Tibial artery (tissue), 4 donors: ENCODE results near the gene PRMT7.

Source experiments
- DNase-seq, 2 donors: peaks; one replicate each; pipeline ENCODE4 v3.0.0-alpha.2; 2019
- H3K27ac ChIP-seq, 2 donors: fragments of 200-600 bp; sonication (generic) in 1 of 2; 1 replicate in 1 of 2; 2 replicates in 1 of 2; pipeline ENCODE4 v1.5.1; 2018 to 2019; ENCODE audit warnings: mild to moderate bottlenecking in 1 of 2
- H3K27me3 ChIP-seq, 2 donors: fragments of 200-600 bp; sonication (generic) in 1 of 2; one replicate each; pipeline versions ENCODE4 v1.5.1 to v1.6.0; 2016 to 2019
- H3K36me3 ChIP-seq, 3 donors: fragments of 200-600 bp; sonication (generic) in 2 of 3; one replicate each; pipeline ENCODE4 v1.5.1; 2016 to 2019; ENCODE audit warnings: mild to moderate bottlenecking in 2 of 3
- H3K4me1 ChIP-seq, 4 donors: fragments of 200-600 bp; sonication (generic) in 2 of 4; 1 replicate in 3 of 4; 2 replicates in 1 of 4; pipeline ENCODE4 v1.5.1; 2016 to 2019
- H3K4me3 ChIP-seq, 2 donors: fragments of 200-600 bp; sonication (generic) in 1 of 2; 1 replicate in 1 of 2; 2 replicates in 1 of 2; pipeline ENCODE4 v1.5.1; 2018 to 2019; ENCODE audit warnings: mild to moderate bottlenecking in 2 of 2
- H3K9me3 ChIP-seq, 3 donors: fragments of 200-600 bp; sonication (generic) in 1 of 3; one replicate each; pipeline ENCODE4 v1.5.1; 2016 to 2019
- intact Hi-C: fragments of 100-400 bp; cut with DNase I; formaldehyde crosslinking; loops from one replicate; pipeline ENCODE4 v1.15.0; 2023; ENCODE audit warnings: low total_unique reads
- TF ChIP-seq, protein P1 (sequence below), 2 experiments: fragments of 200-600 bp in 1 of 2; fragments of 450-650 bp in 1 of 2; IDR thresholded peaks; one replicate each; pipeline ENCODE4 v1.5.1; 2017 to 2019; ENCODE audit warnings: antibody characterized with exemption in 2 of 2, mild to moderate bottlenecking in 1 of 2, moderate library complexity in 1 of 2

Gene PRMT7

DNA sequence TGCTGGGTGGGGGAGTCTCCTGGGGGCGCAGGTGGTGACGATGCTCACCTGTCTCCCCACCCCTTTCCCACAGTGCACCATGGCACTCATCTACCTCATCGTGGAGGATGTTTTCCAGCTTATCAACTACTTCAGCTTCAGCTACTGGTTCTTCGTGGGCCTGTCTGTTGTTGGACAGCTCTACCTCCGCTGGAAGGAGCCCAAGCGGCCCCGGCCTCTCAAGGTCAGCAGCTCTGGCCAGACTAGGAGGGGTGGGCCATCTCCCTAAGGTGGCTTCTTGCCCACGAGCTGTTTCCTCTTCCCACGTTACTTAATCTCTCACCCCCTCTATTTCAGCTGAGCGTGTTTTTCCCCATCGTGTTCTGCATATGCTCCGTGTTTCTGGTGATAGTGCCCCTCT is 14.5 kb upstream of the PRMT7 start:
- peaks cover 74 to 93% (median 78%) of the 10 kb centered on the region in 3 donors for H3K36me3 ChIP-seq
- H3K27ac ChIP-seq, result no peak overlapping the region
- H3K9me3 ChIP-seq, result no peaks in the 10 kb centered on the region
- DNase-seq, result no peak
- intact Hi-C loops, result no loop called here
- TF ChIP-seq, protein P1, sequence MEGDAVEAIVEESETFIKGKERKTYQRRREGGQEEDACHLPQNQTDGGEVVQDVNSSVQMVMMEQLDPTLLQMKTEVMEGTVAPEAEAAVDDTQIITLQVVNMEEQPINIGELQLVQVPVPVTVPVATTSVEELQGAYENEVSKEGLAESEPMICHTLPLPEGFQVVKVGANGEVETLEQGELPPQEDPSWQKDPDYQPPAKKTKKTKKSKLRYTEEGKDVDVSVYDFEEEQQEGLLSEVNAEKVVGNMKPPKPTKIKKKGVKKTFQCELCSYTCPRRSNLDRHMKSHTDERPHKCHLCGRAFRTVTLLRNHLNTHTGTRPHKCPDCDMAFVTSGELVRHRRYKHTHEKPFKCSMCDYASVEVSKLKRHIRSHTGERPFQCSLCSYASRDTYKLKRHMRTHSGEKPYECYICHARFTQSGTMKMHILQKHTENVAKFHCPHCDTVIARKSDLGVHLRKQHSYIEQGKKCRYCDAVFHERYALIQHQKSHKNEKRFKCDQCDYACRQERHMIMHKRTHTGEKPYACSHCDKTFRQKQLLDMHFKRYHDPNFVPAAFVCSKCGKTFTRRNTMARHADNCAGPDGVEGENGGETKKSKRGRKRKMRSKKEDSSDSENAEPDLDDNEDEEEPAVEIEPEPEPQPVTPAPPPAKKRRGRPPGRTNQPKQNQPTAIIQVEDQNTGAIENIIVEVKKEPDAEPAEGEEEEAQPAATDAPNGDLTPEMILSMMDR (IDR thresholded peaks at IDR 0.05), result no peak
- H3K4me1 ChIP-seq, result peaks cover 0 to 13% (median 4%) of the 10 kb centered on the region in 4 donors
- no peaks in the 10 kb centered on the region for H3K27me3 ChIP-seq
- no peak overlapping the region for H3K4me3 ChIP-seq

DNA sequence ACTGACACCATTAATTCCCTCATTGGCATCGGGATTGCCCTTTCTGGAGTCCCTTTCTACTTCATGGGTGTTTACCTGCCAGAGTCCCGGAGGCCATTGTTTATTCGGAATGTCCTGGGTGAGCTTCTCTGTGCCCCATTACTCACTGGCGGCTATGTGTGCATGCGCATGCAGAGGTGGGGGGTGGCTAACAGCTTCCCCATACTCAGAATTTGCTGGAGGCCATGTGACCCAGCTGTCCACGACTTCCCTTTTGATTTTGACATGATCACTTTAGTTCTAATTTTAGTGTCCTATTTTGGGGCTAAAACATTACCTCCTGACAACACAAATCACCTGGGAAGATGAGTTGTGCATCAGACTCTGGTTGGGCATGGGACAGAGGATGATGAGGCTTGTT is 14.1 kb upstream of the PRMT7 start:
- intact Hi-C loops, result no loop called here
- Histone ChIP-seq H3K36me3 (peaks cover 77 to 93% (median 78%) of the 10 kb centered on the region in 3 donors), H3K4me3 (no peak overlapping the region), H3K27ac (no peak overlapping the region), H3K4me1 (peaks cover 0 to 13% (median 4%) of the 10 kb centered on the region in 4 donors), H3K9me3 (no peaks in the 10 kb centered on the region), H3K27me3 (no peaks in the 10 kb centered on the region)
- DNase-seq, result no peak
- TF ChIP-seq, protein P1 (IDR thresholded peaks at IDR 0.05), result no peak

DNA sequence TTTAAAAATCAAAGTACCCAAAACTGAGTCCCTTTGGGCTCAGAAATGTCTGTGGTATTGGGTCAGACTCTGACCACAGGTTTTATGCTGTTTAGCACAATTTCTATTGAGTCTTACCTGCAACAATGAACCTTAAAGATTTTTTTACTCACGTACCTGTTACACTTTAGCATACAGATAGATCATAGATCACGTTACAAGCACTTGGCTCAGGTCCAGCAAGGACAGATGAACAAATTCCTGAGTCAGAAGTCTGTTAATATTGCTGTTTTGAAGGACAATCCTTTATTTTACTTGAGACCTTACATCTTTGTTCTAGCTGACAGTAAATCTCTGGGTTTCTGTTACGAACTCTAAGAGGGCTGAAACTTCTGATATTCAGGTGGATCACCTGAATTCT is 12.9 kb upstream of the PRMT7 start:
- no peaks in the 10 kb centered on the region for H3K27me3 ChIP-seq
- DNase-seq, result no peak
- TF ChIP-seq, protein P1 (IDR thresholded peaks at IDR 0.05), result no peak
- no peak overlapping the region for H3K4me3 ChIP-seq
- no peaks in the 10 kb centered on the region for H3K9me3 ChIP-seq
- intact Hi-C loops, result no loop called here
- H3K4me1 ChIP-seq, result peaks cover 0 to 13% (median 4%) of the 10 kb centered on the region in 4 donors
- peak overlapping the region; percentile 20 to 39 for H3K27ac ChIP-seq
- H3K36me3 ChIP-seq, result peaks cover 80 to 93% (median 84%) of the 10 kb centered on the region in 3 donors

DNA sequence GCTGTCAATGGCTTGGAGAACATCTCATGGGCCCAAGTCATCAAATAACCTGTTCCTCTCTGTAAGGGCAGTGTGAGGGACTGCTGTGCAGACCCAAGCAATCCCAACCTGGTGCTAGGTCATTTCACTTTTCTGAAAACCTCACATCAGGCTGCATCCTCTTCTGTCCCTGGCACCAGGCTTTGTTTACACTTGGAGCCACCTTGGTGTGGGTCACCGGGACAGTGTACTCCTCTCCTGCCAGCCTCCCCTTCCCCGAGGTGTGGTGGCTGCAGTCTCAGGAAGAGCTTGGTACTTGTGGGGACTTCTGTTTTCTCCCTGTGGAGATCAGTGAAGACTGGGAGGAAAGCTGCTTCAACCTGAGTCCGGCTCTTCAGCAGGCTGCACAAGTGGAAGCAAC is 12.5 kb upstream of the PRMT7 start:
- TF ChIP-seq, protein P1 (IDR thresholded peaks at IDR 0.05), result no peak
- H3K27ac ChIP-seq, result peak overlapping the region; percentile 20 to 39
- no peaks in the 10 kb centered on the region for H3K9me3 ChIP-seq
- intact Hi-C loops, result no loop called here
- DNase-seq, result no peak
- H3K36me3 ChIP-seq, result peaks cover 84 to 93% (median 88%) of the 10 kb centered on the region in 3 donors
- peaks cover 0 to 13% (median 4%) of the 10 kb centered on the region in 4 donors for H3K4me1 ChIP-seq
- no peaks in the 10 kb centered on the region for H3K27me3 ChIP-seq
- H3K4me3 ChIP-seq, result no peak overlapping the region

DNA sequence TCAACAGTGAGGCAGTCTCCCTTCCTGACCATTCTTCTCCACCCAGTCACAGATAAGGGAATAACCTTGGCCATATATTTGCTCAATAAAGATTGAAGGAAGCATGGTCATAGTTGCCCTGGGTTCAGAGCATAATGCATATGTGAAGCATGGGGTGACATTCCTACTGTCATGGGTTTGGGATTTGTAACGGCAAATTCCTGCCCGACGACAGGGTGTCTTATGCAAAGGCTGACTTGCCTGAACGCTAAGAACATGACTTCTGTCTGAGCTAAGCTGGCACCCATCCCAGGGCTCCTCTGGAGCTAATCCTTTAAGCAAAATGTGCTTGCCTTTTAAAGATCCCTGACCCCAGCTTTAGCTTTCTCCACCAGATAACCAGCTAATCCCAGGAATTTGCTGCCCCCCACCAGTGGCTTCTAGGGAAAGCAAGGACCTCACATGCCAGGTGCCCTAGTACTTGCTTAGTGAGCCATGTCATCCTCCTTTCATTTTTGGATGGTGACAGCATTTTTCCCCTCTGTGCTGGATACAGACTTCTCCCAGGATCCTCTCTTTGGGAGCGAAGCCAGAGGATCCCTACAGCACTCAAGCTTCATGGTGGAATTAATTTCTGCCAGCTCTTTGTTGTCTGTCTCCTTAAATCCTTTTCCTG is 11.8 kb upstream of the PRMT7 start:
- H3K36me3 ChIP-seq, result peaks cover 81 to 93% (median 92%) of the 10 kb centered on the region in 3 donors
- DNase-seq, result peak; percentile 58 to 77
- H3K27me3 ChIP-seq, result no peaks in the 10 kb centered on the region
- H3K4me1 ChIP-seq, result peaks cover 0 to 13% (median 4%) of the 10 kb centered on the region in 4 donors
- H3K4me3 ChIP-seq, result no peak overlapping the region
- peak overlapping the region; percentile 20 to 39 for H3K27ac ChIP-seq
- intact Hi-C loops, result no loop called here
- H3K9me3 ChIP-seq, result no peaks in the 10 kb centered on the region
- TF ChIP-seq, protein P1 (IDR thresholded peaks at IDR 0.05), result no peak
